HG03108 (cell line): Measurements from ENCODE around the gene HPRT1.
"Not testable (repeated sequence)": the region's sequence is repeated elsewhere in the genome, so short reads cannot be mapped to it uniquely, and the experiment has no call there.

ENCODE experiments used
- ATAC-seq: cut with Tn5 transposase; IDR thresholded peaks from one replicate; pipeline ENCODE4 v1.9.1; 2021; ENCODE audit warnings: moderate library complexity; ENCODE audit not compliant: unreplicated experiment

The HPRT1 gene

GRCh38 chrX:134460005-134460861, at the start of gene HPRT1:
Gene HPRT1 (plus strand): TSS chrX:134460165. CDS start chrX:134460312, 147 bp downstream.
- peak; percentile 97 for ATAC-seq

DNA sequence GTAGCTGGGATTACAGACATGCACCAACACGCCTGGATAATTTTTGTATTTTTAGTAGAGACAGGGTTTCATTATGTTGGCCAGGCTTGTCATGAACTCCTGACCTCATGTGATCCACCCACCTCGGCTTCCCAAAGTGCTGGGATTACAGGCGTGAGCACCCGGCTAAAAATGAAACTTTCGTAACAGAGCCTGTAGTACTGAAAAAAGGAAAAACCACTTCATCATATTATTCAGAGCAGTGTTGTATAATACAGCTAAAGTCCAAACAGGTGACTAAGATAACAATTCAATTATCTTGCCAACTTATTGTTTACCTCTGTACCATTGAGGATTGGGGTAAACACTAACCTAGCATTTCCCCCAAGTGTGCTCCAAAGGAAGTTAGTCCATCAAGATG, 43.9 kb upstream of the HPRT1 start:
- no peak for ATAC-seq

DNA sequence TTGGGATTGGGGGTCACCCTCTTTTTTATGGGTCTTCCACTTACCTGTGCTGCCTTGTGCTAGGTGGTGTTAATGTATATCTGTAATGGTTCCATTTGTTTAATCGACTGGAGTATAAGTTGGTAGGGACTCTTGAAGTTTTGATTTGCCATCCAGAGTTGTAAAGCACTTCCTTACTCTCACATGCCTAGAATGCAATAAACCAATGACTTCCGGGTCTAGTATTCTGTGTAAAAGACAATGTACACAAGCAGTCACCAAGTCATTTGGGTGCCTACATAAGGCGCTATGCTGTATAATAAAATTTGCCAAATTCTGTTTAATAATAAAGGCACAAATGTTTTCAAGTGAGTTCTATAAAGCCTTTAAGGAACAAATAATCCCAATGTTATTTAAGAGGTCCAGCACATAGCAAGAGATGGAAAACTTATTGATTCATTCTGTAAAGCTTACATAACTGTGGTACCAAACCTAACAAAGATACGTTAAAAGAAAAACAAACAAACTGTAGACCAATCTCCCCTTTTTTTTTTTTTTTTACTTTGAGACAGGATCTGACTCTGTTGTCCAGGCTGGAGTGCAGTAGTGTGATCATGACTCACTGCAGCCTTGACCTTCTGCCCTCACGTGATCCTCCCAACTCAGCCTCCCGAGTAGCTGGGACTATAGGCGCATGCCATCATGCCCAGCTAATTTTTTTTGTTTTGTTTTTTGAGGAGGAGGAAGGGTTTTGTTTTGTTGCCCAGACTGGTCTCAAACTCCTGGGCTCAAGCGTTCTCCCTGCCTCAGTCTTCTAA, 41.5 kb upstream of the HPRT1 start:
- no peak for ATAC-seq

DNA sequence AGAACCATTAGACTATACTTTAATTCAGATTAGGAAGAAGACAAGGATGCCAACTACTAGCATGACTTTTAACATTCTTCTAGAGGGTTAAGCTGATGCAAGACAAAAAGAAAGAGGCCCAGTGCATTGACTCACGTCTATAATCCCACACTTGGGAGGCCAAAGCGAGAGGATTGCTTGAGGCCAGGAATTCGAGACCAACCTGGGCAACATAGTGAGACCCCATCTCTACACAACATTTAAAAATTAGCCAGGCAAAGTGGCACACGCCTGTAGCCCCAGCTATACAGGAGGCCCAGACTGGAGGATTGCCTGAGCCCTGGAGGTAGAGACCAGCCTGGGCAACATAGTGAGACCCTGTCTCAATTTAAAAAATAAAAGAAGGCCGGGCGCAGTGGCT, 40.2 kb upstream of the HPRT1 start:
- ATAC-seq, result no peak

GRCh38 chrX:134423606-134424005, 36.4 kb upstream of the HPRT1 start:
- ATAC-seq, result no peak

- no peak for ATAC-seq
Observed at GRCh38 chrX:134426281-134426680, 33.7 kb upstream of the HPRT1 start.

DNA sequence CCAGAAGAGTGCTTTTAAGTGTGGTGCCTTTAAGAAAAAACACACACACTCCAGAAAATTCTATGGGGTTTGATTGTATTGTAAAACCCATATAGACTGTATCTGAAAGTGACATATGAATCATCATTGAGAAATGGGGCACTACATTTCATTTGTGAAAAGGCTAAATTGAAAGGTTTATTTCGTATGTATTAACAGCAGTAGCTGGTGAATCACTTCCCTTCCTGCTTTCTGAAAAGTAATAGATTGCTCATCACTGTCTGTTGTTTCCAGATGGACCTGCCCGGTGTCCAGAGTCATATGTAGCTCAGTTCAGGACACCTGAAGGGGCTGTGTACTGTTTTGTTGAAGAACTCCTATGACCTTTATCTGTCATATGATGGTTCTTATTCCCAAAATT, 28.1 kb upstream of the HPRT1 start:
- no peak for ATAC-seq

- no peak for ATAC-seq
Observed at GRCh38 chrX:134435894-134436293, 24.1 kb upstream of the HPRT1 start.

GRCh38 chrX:134443020-134443419, 16.9 kb upstream of the HPRT1 start:
- no peak for ATAC-seq

DNA sequence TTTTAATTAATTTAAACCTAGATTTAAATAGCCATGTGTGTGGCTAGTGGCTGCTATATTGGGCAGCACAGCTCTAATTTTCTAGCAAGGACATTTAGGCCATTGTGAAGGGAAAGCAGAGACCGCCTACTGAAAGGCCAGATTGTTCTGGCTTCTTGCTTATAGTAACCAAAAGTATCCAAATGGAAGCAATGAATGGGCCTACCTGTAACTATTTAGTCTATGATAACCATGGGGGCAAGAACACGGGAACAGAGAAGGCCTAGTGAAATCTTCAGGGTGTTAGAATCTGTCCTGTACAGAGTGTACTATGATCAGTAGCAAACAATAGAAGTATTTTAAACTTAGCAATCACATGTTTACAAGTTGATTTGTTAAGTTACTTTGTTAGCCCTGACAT, 16.5 kb upstream of the HPRT1 start:
- ATAC-seq, result no peak

DNA sequence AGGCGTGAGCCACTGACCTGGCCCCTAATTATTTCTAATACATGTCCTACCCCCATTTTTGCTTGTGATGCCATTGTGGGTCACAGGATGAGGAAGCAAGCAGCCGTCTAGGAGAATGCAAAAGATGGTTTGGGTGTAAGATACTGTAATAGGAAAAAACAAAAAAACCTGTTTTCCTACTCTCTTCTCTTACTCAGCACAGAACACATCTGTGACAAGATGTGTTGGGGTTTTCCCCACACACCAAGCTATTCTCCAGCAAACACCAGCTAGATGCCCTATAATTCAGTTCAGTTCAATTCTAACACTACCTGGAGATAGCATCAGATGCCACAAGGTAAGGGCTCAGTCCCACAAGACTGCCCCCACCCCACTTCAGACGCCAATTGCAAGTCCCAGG, 15.3 kb upstream of the HPRT1 start:
- no peak for ATAC-seq

DNA sequence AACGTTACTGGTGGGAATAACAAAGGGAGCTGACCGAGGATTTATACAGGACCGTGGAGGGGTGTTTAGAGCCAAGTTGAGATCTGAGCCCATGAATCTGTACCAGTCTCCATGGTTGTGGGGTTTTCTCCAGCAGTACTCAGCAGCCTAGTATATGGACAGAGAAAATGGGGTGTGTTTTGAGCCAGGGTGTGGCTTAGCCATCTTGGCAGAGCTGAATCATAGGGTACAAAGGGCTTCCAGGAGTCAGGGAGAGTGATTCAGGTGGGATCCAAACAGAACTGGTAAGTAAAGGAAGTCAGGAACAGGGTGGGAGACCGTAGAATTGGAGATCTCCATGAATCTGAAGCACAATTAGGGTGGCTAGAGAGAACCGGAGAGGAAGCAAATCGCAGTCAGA, 7.4 kb upstream of the HPRT1 start:
- ATAC-seq, result no peak

GRCh38 chrX:134453631-134454030, 6.3 kb upstream of the HPRT1 start:
- no peak for ATAC-seq

- ATAC-seq, result no peak
Observed at GRCh38 chrX:134454506-134454905, 5.5 kb upstream of the HPRT1 start.

DNA sequence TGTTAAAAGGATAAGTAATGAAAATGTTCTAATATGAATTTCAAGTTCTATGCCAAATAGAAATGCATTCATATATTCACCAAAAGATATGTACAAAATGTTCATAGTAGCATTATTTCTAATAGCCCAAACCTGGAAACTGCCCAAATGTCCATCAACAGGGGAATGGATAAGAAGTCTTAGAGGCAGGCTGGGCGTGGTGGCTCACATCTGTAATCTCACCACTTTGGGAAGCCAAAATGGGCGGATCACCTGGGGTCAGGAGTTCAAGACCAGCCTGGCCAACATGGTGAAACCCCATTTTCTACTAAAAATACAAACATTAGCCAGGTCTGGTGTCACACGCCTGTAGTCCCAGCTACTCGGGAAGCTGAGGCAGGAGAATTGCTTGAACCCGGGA, 2.3 kb upstream of the HPRT1 start:
- ATAC-seq, result no peak

GRCh38 chrX:134459683-134460004, 321 bp upstream of the HPRT1 start:
- ATAC-seq, result no peak

GRCh38 chrX:134460862-134461220, 876 bp downstream of the HPRT1 start:
- ATAC-seq, result no peak

DNA sequence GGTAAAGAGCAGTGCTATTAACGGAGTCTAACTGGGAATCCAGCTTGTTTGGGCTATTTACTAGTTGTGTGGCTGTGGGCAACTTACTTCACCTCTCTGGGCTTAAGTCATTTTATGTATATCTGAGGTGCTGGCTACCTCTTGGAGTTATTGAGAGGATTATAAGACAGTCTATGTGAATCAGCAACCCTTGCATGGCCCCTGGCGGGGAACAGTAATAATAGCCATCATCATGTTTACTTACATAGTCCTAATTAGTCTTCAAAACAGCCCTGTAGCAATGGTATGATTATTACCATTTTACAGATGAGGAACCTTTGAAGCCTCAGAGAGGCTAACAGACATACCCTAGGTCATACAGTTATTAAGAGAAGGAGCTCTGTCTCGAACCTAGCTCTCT, 1.5 kb downstream of the HPRT1 start:
- no peak for ATAC-seq

DNA sequence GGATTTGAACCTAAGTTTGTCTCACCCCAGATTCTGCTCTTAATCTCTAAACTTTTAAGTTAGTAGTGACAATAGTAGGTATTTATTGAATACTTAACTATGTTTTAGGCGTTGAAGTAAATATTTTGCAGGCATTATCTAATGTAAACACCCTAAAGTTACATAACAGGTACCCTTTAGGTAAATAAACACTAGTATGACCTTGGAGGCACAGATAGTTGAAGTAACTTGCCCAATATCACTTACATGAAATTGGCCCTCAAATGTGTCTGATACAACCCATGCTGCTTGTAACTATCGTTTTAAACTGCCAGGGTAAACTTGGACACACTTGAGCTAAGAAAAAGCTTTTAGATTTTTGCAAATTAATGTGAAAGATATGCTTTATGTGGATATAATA, 3.0 kb downstream of the HPRT1 start:
- ATAC-seq, result no peak

GRCh38 chrX:134464453-134464852, 4.5 kb downstream of the HPRT1 start:
- not testable (repeated sequence) for ATAC-seq

- no peak for ATAC-seq
Observed at GRCh38 chrX:134469486-134469885, 9.5 kb downstream of the HPRT1 start.

DNA sequence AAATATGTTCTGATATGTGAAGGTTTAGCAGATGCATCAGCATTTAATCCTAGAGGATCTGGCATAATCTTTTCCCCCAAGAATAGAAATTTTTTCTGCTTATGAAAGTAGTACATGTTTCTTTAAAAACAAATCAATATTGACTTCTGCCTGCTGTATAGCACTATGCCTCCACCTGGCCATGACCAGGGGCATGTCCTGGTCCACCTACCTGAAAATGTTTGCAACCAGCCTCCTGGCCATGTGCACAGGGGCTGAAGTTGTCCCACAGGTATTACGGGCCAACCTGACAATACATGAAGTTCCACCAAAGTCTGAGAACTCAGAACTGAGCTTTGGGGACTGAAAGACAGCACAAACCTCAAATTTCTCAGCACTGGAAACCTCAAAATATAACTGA, 10.0 kb downstream of the HPRT1 start:
- no peak for ATAC-seq
